Fibroblast of skin of right quadriceps (primary cell): ENCODE data around the gene COL7A1.

Experiments used
- DNase-seq: peaks from one replicate; pipeline ENCODE4 v3.0.0-alpha.2; 2013

Gene COL7A1

GRCh38 chr3:48587686-48588085 is 7.4 kb downstream of the COL7A1 start:
- DNase-seq = no peak

GRCh38 chr3:48585411-48585810 is 9.7 kb downstream of the COL7A1 start:
- no peak for DNase-seq

DNA sequence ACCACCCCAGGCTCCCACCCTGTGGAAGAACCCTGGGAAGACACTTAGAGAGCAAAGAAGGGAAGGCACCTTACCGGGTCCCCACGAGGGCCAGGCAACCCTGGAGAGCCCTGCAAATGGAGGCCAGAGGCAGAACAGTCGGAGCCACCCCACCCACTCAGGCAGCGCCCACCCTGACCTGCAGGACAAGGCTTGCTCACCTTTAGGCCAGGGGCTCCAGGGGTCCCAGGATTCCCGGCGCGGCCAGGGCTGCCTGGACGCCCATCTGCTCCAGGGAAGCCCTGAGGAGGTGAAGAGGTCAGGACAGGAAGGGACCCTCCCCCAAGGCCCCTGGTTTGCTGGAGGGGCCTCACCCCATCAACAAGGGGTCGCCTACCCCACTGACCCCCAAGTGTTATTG is 10.3 kb downstream of the COL7A1 start:
- DNase-seq = no peak

DNA sequence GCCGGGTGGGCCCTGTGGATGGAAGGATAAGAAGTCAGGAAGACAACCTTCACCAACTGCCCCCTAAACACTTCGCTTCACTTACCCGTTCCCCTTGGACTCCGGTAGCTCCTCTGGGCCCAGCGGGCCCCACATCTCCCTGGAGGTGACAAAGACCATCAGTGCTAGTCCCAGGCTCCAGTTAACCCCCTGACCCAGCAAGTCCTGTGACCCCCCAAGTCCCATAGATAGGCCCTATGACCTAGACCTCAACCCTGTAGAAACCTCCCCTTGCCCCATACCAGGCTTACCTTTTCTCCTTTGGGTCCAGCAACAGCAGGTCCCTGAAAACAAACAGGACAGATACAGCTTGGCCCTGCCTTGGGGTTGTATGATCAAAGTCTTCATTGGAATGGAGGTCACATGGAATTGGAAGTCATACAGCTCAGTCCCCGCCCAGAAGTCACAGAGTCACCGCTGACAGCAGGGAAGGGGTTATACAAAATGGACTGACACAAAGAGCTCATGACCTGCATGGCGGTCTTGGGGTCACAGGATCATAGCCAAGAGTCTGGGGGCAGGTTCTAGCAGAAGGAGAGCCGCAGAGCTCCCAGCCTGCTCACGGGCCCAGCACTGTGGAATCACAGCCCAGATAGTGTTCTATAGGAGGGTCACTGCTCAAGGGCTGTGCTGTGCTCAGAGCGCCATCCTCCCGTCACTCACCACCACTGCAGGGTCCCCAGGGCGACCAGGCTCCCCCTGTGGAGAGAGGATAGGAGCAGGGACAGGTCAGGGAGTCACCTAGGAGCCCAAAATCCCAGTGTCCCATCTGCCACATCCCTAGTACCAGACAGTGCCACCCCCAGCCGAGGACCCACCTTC is 13.3 kb downstream of the COL7A1 start:
- DNase-seq = no peak

- no peak for DNase-seq
Measured at GRCh38 chr3:48576647-48577046, 18.5 kb downstream of the COL7A1 start.

- no peak for DNase-seq
Measured at GRCh38 chr3:48575366-48575765, 19.8 kb downstream of the COL7A1 start.

GRCh38 chr3:48573973-48574585 is 21.1 kb downstream of the COL7A1 start:
- no peak for DNase-seq

DNA sequence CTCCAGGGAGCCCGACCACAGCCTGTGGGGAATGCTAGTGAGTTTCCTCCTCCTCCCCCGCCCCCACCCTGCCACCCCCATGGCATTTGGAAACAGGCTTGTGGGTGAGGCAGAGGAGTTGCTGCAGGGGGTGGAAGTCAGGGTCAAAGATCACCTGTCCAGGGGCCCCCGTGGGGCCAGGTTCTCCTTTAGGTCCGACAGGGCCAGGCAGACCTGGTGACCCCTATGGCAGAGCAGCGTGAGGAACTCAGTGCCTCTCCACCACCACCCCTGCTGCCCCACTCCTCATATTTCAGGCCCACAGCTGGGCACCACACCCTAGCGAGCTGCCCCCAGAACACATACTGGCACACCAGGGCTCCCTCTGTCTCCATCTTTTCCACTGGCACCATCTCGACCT is 22.6 kb downstream of the COL7A1 start:
- DNase-seq = no peak

- DNase-seq = no peak
Measured at GRCh38 chr3:48571938-48572337, 23.2 kb downstream of the COL7A1 start.

- no peak for DNase-seq
Measured at GRCh38 chr3:48569808-48570450, 25.2 kb downstream of the COL7A1 start.

- no peak for DNase-seq
Measured at GRCh38 chr3:48569400-48569799, 25.7 kb downstream of the COL7A1 start.

DNA sequence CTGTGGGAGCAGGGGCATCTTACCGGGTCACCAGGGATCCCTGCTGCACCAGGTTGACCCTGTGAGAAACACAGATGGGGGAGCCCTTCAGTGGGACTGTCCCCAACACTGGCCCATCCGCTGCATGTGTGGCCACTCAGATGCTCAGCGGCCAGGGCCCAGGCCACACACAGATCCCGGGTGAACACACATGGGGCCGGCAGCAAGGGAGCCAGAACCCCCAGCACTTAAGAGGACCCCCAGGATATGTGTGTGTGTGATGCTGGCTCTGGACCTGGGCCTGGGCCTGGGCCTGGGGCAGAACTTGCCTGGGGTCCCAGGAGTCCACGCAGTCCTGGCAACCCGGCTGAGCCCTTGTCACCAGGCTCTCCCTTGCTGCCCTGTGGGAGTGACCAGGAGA is 26.7 kb downstream of the COL7A1 start:
- no peak for DNase-seq

- DNase-seq = no peak
Measured at GRCh38 chr3:48567500-48567899, 27.6 kb downstream of the COL7A1 start.

GRCh38 chr3:48567090-48567489 is 28.0 kb downstream of the COL7A1 start:
- no peak for DNase-seq

GRCh38 chr3:48566401-48566760 is 28.7 kb downstream of the COL7A1 start:
- no peak for DNase-seq

DNA sequence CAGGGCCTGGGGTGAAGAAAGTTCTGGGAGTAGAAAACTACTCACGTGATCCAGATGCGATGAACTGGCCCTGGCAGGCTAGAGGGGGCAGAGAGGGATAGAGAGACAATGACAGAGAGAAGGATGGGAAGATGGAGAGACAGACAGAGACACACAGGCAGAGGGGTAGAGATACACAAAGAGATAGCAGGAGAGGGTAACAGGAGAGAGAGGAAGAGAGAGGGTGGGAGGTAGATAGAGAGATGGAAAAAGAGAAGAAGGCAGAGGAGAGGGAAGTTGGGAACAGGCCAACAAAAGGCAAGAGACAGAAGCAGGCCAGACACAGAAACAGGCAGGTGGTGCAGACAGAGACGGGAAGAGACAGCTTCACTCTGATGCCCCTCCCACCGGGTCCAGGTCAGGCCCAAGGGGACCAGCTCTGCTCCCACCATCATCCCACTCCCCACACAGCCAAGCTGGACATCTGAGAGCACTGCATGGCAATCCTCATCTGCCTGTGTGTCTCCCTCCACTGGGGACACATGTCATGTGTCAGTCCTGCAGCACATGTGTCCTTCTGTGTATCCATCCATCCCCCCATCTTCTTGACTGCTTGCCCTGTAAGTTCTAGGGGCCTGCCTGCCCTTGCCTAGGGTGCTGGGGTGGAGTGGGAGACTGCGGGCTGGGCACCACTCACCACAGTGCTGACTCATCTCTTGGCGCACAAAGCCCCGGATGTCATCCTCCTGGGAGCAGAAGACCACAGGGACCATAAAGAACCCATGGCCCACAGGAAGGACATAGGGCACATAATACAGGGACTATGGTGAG is 29.3 kb downstream of the COL7A1 start:
- peak; percentile 42 for DNase-seq

DNA sequence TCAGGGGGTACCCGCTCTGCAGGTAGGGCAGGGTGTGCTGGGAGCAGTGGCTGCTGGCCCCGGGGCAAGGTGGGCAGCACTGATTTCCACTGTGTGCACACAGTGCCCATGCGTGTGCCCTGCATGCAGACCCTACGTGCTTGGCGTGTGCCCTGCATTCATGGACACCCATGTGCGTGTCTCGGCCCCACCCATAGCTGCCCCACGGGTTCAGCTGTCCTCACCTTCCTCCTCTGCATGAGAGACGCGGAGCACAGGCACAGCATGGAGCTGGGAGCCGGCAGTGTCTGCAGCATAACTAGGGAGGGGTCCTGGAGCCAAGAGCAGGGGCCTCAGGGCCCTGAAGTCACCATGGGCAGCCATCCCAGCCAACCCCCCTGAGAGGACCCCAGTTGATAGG is 29.9 kb downstream of the COL7A1 start:
- DNase-seq = no peak

GRCh38 chr3:48564667-48565066 is 30.5 kb downstream of the COL7A1 start:
- DNase-seq = no peak

- DNase-seq = peak; percentile 40
Measured at GRCh38 chr3:48564022-48564421, 31.1 kb downstream of the COL7A1 start.

DNA sequence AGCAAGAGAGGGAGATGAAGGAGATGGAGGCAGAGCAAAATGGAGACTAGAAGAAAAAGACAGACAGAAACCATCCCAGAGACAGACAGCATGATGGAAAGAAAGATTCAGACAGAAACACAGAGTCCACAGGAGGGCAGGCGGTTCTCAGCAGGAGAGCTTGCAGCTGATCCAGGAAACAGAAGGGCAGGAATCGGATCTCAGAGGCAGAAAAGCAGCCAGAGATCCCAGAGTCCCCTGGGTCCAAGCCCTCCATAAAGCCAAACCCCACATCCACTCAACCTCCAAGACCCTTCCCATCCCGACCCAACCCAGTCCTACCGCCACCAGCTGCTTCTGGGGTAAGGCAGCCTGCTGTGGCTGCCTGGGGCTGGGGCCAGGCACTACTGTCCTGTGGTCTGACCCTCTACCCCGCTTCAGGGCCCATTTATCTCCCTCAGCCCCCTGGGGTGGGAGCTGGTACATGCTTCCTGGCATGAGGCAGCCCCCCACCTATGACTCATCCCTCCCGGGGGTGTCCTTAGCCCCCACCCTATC is 31.7 kb downstream of the COL7A1 start, which contains the start of gene UCN2:
Gene UCN2, minus strand, starts transcription at position 400 of the 537 bp plus-strand sequence. CDS start 657 bp downstream, outside the sequence.
- peak; percentile 32 for DNase-seq

- no peak for DNase-seq
Measured at GRCh38 chr3:48562367-48563095, 32.6 kb downstream of the COL7A1 start.
